Measurements from ENCODE around the gene HIVEP3. TPM values are rescaled to one million over a fixed set of nuclear protein-coding genes. Genes with fewer than 3 reads are reported as not detected.

Gene HIVEP3
- total RNA-seq, 1 donor from 2014 or later: 1.2 TPM

- Mint-ChIP-seq H3K27ac (ENCODE audit: unreplicated experiment) (peak overlapping the region; percentile 66), H3K4me1 (peaks cover 5% of the 10 kb centered on the region)
Measured at GRCh38 chr1:41812051-41812450, 106.7 kb downstream of the HIVEP3 start.

GRCh38 chr1:41811051-41811795, 107.5 kb downstream of the HIVEP3 start:
- Mint-ChIP-seq H3K9me3 (no peaks in the 10 kb centered on the region), H3K27me3 (ENCODE audit: low read depth) (no peaks in the 10 kb centered on the region), H3K4me3 (no peak overlapping the region), H3K36me3 (ENCODE audit: low read depth) (no peaks in the 10 kb centered on the region), H3K4me1 (peaks cover 5% of the 10 kb centered on the region), H3K27ac (ENCODE audit: unreplicated experiment) (no peak overlapping the region)
- no peak for DNase-seq (ENCODE audit: low read depth, low spot score)
- no peak for TF ChIP-seq CTCF (conservative IDR thresholded peaks at IDR 0.05)

More at GRCh38 chr1:41812051-41812450, 106.7 kb downstream of the HIVEP3 start:
- DNase-seq (ENCODE audit: low read depth, low spot score): peak; percentile 40
- Mint-ChIP-seq H3K27me3 (ENCODE audit: low read depth) (no peaks in the 10 kb centered on the region), H3K36me3 (ENCODE audit: low read depth) (no peaks in the 10 kb centered on the region), H3K4me3 (no peak overlapping the region), H3K9me3 (no peaks in the 10 kb centered on the region)
- peak; percentile 76 for TF ChIP-seq CTCF (conservative IDR thresholded peaks at IDR 0.05)

- no peaks in the 10 kb centered on the region for H3K27me3 Mint-ChIP-seq (ENCODE audit: low read depth)
- peaks cover 5% of the 10 kb centered on the region for H3K4me1 Mint-ChIP-seq
- no peak for TF ChIP-seq CTCF (conservative IDR thresholded peaks at IDR 0.05)
- no peaks in the 10 kb centered on the region for H3K36me3 Mint-ChIP-seq (ENCODE audit: low read depth)
- DNase-seq (ENCODE audit: low read depth, low spot score): peak; percentile 29
- no peak overlapping the region for H3K27ac Mint-ChIP-seq (ENCODE audit: unreplicated experiment)
- H3K9me3 Mint-ChIP-seq: no peaks in the 10 kb centered on the region
- H3K4me3 Mint-ChIP-seq: no peak overlapping the region
Measured at GRCh38 chr1:41810446-41810845, 108.3 kb downstream of the HIVEP3 start.

GRCh38 chr1:41809692-41810091, 109.0 kb downstream of the HIVEP3 start:
- H3K9me3 Mint-ChIP-seq: no peaks in the 10 kb centered on the region
- H3K36me3 Mint-ChIP-seq (ENCODE audit: low read depth): no peaks in the 10 kb centered on the region
- no peak for DNase-seq (ENCODE audit: low read depth, low spot score)
- H3K27me3 Mint-ChIP-seq (ENCODE audit: low read depth): no peaks in the 10 kb centered on the region
- TF ChIP-seq CTCF (conservative IDR thresholded peaks at IDR 0.05): no peak
- H3K27ac Mint-ChIP-seq (ENCODE audit: unreplicated experiment): no peak overlapping the region
- peaks cover 5% of the 10 kb centered on the region for H3K4me1 Mint-ChIP-seq
- no peak overlapping the region for H3K4me3 Mint-ChIP-seq

- DNase-seq (ENCODE audit: low read depth, low spot score): no peak
- Mint-ChIP-seq H3K4me1 (peaks cover 5% of the 10 kb centered on the region), H3K9me3 (no peaks in the 10 kb centered on the region), H3K27me3 (ENCODE audit: low read depth) (no peaks in the 10 kb centered on the region), H3K27ac (ENCODE audit: unreplicated experiment) (no peak overlapping the region), H3K36me3 (ENCODE audit: low read depth) (no peaks in the 10 kb centered on the region), H3K4me3 (no peak overlapping the region)
- no peak for TF ChIP-seq CTCF (conservative IDR thresholded peaks at IDR 0.05)
Measured at GRCh38 chr1:41807390-41807789, 111.3 kb downstream of the HIVEP3 start.

Measured in neural crest cell (in vitro differentiated cells).